ENCODE measurements around the gene SHISA6.

DNA sequence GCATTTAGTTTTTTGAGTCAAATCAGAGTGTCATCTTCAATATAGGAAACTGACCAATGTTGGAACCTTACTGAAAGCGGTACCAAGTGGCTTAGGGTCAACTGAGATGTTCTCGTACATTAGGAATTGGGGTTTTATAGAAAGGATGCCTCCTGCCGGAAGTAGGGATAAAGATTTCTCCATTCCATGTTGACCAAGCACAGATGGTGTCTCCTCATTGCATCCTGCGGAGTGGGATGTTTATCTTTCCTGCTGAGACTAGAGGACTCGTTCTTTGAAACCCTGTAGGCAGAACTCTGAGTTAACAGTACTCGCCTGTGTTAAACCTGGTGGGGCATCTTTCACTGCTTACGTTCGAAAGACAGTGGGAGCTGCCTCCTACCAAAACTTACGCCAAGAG, 1.4 kb downstream of the SHISA6 start:
- TF ChIP-seq EZH2 (IDR thresholded peaks at IDR 0.05; ENCODE audit: low read length, missing control alignments): no peak
- TF ChIP-seq, protein P1, sequence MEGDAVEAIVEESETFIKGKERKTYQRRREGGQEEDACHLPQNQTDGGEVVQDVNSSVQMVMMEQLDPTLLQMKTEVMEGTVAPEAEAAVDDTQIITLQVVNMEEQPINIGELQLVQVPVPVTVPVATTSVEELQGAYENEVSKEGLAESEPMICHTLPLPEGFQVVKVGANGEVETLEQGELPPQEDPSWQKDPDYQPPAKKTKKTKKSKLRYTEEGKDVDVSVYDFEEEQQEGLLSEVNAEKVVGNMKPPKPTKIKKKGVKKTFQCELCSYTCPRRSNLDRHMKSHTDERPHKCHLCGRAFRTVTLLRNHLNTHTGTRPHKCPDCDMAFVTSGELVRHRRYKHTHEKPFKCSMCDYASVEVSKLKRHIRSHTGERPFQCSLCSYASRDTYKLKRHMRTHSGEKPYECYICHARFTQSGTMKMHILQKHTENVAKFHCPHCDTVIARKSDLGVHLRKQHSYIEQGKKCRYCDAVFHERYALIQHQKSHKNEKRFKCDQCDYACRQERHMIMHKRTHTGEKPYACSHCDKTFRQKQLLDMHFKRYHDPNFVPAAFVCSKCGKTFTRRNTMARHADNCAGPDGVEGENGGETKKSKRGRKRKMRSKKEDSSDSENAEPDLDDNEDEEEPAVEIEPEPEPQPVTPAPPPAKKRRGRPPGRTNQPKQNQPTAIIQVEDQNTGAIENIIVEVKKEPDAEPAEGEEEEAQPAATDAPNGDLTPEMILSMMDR (conservative IDR thresholded peaks at IDR 0.05 in 1 of 2, IDR thresholded peaks at IDR 0.05 in 1 of 2; ENCODE audit: low read depth in 1 of 2, low read length in 2 of 2): no peak

Measured in fibroblast of lung (primary cell).